GM10266 (cell line): ENCODE results near the gene TRIO.

Experiments
- DNase-seq: peaks from one replicate; pipeline ENCODE4 v3.0.0; 2012; ENCODE audit errors: extremely low spot score
- CTCF ChIP-seq: IDR thresholded peaks from 2 replicates; pipeline ENCODE4 v1.5.1; 2012; ENCODE audit warnings: mild to moderate bottlenecking, low read depth; ENCODE audit not compliant: control insufficient read depth, insufficient read depth; ENCODE audit errors: missing control alignments

TRIO gene

GRCh38 chr5:14332038-14332631 is 189.0 kb downstream of the TRIO start:
- no peak for DNase-seq
- no peak for TF ChIP-seq CTCF

- no peak for DNase-seq
- TF ChIP-seq CTCF, result no peak
Observed at GRCh38 chr5:14332746-14333145, 189.6 kb downstream of the TRIO start.

- DNase-seq, result no peak
- TF ChIP-seq CTCF, result no peak
Observed at GRCh38 chr5:14337593-14337992, 194.5 kb downstream of the TRIO start.

- TF ChIP-seq CTCF, result no peak
- no peak for DNase-seq
Observed at GRCh38 chr5:14339468-14339867, 196.3 kb downstream of the TRIO start.

- no peak for DNase-seq
- no peak for TF ChIP-seq CTCF
Observed at GRCh38 chr5:14341571-14342230, 198.6 kb downstream of the TRIO start.

- DNase-seq, result no peak
- no peak for TF ChIP-seq CTCF
Observed at GRCh38 chr5:14342306-14342705, 199.2 kb downstream of the TRIO start.

GRCh38 chr5:14343376-14343775 is 200.2 kb downstream of the TRIO start:
- TF ChIP-seq CTCF, result no peak

More at GRCh38 chr5:14343376-14343775, 200.2 kb downstream of the TRIO start:
- DNase-seq, result no peak
